Hepatocyte (in vitro differentiated cells): Measurements from ENCODE around the gene APBA3.

Experiments used
- CTCF ChIP-seq: fragments of 200-600 bp; sonication (generic); IDR thresholded peaks from 2 replicates; pipeline ENCODE4 v1.5.1; 2016; ENCODE audit warnings: antibody characterized with exemption, mild to moderate bottlenecking; ENCODE audit not compliant: poor library complexity
- EZH2 ChIP-seq: fragments of 200-600 bp; sonication (generic); IDR thresholded peaks from 2 replicates; pipeline ENCODE4 v1.6.1; 2016; ENCODE audit warnings: antibody characterized with exemption, mild to moderate bottlenecking, borderline replicate concordance

GRCh38 chr19:3734310-3734600 is 27.2 kb downstream of the APBA3 start:
- TF ChIP-seq EZH2 (no peak), CTCF (no peak)
